Measurements from ENCODE around the gene ZNF530. TPM values are rescaled to one million over a fixed set of nuclear protein-coding genes. Genes with fewer than 3 reads are reported as not detected.

The ZNF530 gene
- total and polyA plus RNA-seq, 2 donors from 2014 or later: 1.1 to 3.5 TPM

DNA sequence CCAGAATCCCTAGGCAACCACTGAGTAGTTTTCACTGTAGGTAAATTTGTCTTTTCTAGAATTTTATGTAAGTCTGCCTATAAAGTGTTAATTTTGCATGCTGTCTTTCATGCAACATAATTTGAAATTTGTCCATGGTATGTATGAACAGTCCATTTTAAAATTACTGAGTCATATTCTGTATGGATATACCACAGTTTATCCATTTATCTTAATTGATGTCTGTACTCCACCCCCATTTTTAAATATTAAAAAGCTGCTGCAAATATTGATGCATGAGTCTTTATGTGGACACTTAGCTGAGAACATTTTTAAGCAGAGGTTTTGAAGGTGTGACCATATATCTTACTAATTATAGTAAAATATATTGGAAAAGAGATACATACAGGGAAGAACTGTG lies 23.4 kb downstream of the ZNF530 start:
- no peaks in the 10 kb centered on the region for H3K27me3 ChIP-seq (ENCODE audit: control insufficient read depth, insufficient read depth, low read length)
- H3K9me3 ChIP-seq (ENCODE audit: control insufficient read depth in 2 of 3, insufficient read depth in 1 of 3, low read length in 3 of 3): peaks cover 28 to 88% (median 44%) of the 10 kb centered on the region in 3 donors
- H3K4me1 ChIP-seq (ENCODE audit: control insufficient read depth in 2 of 3, insufficient read depth in 2 of 3, low read depth in 1 of 3, low read length in 3 of 3): no peaks in the 10 kb centered on the region
- TF ChIP-seq, protein P1, sequence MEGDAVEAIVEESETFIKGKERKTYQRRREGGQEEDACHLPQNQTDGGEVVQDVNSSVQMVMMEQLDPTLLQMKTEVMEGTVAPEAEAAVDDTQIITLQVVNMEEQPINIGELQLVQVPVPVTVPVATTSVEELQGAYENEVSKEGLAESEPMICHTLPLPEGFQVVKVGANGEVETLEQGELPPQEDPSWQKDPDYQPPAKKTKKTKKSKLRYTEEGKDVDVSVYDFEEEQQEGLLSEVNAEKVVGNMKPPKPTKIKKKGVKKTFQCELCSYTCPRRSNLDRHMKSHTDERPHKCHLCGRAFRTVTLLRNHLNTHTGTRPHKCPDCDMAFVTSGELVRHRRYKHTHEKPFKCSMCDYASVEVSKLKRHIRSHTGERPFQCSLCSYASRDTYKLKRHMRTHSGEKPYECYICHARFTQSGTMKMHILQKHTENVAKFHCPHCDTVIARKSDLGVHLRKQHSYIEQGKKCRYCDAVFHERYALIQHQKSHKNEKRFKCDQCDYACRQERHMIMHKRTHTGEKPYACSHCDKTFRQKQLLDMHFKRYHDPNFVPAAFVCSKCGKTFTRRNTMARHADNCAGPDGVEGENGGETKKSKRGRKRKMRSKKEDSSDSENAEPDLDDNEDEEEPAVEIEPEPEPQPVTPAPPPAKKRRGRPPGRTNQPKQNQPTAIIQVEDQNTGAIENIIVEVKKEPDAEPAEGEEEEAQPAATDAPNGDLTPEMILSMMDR (IDR thresholded peaks at IDR 0.05; ENCODE audit: borderline replicate concordance, extremely low read depth, insufficient read depth): no peak
- H3K36me3 ChIP-seq (ENCODE audit: control insufficient read depth in 2 of 3, insufficient read depth in 3 of 3, low read length in 3 of 3): peaks cover 37 to 58% (median 44%) of the 10 kb centered on the region in 3 donors
- FAIRE-seq (no peak), DNase-seq (no peak)
- no peak overlapping the region for H3K9ac ChIP-seq (ENCODE audit: low read length in 3 of 3)
- H3K27ac ChIP-seq (ENCODE audit: low read depth in 2 of 2, low read length in 2 of 2): no peak overlapping the region
- no peak overlapping the region for H3K4me3 ChIP-seq (ENCODE audit: low read length in 3 of 3)
- intact Hi-C loops (cut with DNase I): no loop called here

DNA sequence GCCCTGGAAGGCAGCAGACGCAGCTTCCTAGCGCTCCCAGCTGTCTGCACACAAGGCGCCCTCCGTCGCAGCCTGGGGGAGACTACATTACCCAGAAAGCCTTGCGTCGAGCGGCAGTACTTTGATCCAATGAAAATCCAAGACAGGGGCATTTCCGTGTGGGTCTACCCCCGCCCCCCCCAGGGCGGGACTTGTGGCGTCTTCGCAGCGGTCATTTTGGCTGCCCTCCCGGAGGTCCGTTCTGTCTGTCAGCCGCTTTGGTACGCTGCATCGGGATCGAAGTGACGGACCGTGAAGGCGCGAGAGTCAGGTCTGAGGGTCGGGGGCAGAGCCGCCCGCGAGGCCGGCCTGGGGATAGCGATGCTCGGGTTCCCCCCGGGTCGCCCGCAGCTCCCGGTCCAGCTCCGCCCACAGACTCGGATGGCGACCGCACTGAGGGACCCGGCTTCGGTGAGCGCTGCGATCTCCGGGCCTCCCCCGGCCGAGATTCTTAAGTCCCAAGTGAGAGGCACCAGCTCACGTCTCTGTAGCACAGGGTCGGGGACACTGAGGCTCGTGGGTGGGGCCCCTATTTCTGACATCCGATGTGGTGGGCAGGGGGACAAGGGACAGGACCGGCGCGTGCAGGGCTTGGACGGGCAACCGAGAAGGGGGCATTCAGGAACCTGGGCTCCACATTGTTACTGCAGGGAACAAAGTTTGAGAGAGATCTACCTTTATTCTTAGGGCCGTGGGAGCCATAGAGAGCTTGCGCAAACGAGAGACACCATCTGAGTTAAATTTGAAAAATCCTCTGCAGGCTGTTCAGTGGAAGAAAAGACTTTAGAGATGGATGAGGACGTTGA lies 33.5 kb downstream of the ZNF530 start, which contains the start of gene ZNF211:
ZNF211 (plus strand) TSS at position 182 of the 845 bp plus-strand sequence; CDS start at position 361, 179 bp downstream.
- Histone ChIP-seq H3K9me3 (ENCODE audit: control insufficient read depth in 2 of 3, insufficient read depth in 1 of 3, low read length in 3 of 3) (peaks cover 7 to 24% (median 13%) of the 10 kb centered on the region in 3 donors), H3K36me3 (ENCODE audit: control insufficient read depth in 2 of 3, insufficient read depth in 3 of 3, low read length in 3 of 3) (peaks cover 9 to 20% (median 16%) of the 10 kb centered on the region in 3 donors), H3K27ac (ENCODE audit: low read depth in 2 of 2, low read length in 2 of 2) (peak within 1 kb of the TSS; percentile 10 to 81), H3K4me3 (ENCODE audit: low read length in 3 of 3) (peak within 1 kb of the TSS; percentile 73 to 95 (median 89)), H3K4me1 (ENCODE audit: control insufficient read depth in 2 of 3, insufficient read depth in 2 of 3, low read depth in 1 of 3, low read length in 3 of 3) (peaks cover 0 to 8% (median 7%) of the 10 kb centered on the region in 3 donors), H3K27me3 (ENCODE audit: control insufficient read depth, insufficient read depth, low read length) (no peaks in the 10 kb centered on the region), H3K9ac (ENCODE audit: low read length in 3 of 3) (peak within 1 kb of the TSS; percentile 73 to 84 (median 77))
- DNase-seq (peak; percentile 95 to 98 (median 97)), FAIRE-seq (peak; percentile 59)
- TF ChIP-seq, protein P1 (IDR thresholded peaks at IDR 0.05; ENCODE audit: borderline replicate concordance, extremely low read depth, insufficient read depth): no peak
- intact Hi-C loops (cut with DNase I): no loop called here

DNA sequence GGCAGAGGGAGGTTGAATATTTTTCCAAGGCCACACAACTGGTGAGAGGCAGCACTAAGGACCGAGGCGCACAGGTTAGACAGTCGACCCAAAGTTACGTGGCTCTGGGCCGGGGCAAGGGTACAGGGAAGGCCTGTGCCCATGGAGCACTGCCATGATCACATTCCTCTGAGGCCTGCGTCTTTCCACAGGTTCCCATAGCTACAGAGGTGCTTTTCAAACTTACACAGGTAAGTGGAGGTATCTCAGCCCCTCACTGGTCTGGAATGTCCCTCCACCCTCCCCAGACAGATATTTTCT lies 34.1 kb downstream of the ZNF530 start:
- Histone ChIP-seq H3K9me3 (ENCODE audit: control insufficient read depth in 2 of 3, insufficient read depth in 1 of 3, low read length in 3 of 3) (peaks cover 10 to 27% (median 13%) of the 10 kb centered on the region in 3 donors), H3K9ac (ENCODE audit: low read length in 3 of 3) (peak overlapping the region; percentile 73 to 84 (median 77)), H3K4me1 (ENCODE audit: control insufficient read depth in 2 of 3, insufficient read depth in 2 of 3, low read depth in 1 of 3, low read length in 3 of 3) (peaks cover 0 to 8% (median 7%) of the 10 kb centered on the region in 3 donors), H3K27me3 (ENCODE audit: control insufficient read depth, insufficient read depth, low read length) (no peaks in the 10 kb centered on the region), H3K4me3 (ENCODE audit: low read length in 3 of 3) (peak overlapping the region; percentile 73 to 95 (median 89)), H3K27ac (ENCODE audit: low read depth in 2 of 2, low read length in 2 of 2) (no peak overlapping the region), H3K36me3 (ENCODE audit: control insufficient read depth in 2 of 3, insufficient read depth in 3 of 3, low read length in 3 of 3) (peaks cover 9 to 24% (median 22%) of the 10 kb centered on the region in 3 donors)
- TF ChIP-seq, protein P1 (IDR thresholded peaks at IDR 0.05; ENCODE audit: borderline replicate concordance, extremely low read depth, insufficient read depth): no peak
- peak in 1 of 5 donors; percentile 69 for DNase-seq
- intact Hi-C loops (cut with DNase I): no loop called here
- FAIRE-seq: no peak
